HG03558 (cell line): Measurements from ENCODE around the gene OBP2A.
"Not testable (repeated sequence)": the region's sequence is repeated elsewhere in the genome, so short reads cannot be mapped to it uniquely, and the experiment has no call there.

Experiments
- ATAC-seq: cut with Tn5 transposase; IDR thresholded peaks from one replicate; pipeline ENCODE4 v1.9.1; 2021; ENCODE audit warnings: moderate number of reproducible peaks; ENCODE audit not compliant: unreplicated experiment; ENCODE audit errors: extremely low read depth

The OBP2A gene

DNA sequence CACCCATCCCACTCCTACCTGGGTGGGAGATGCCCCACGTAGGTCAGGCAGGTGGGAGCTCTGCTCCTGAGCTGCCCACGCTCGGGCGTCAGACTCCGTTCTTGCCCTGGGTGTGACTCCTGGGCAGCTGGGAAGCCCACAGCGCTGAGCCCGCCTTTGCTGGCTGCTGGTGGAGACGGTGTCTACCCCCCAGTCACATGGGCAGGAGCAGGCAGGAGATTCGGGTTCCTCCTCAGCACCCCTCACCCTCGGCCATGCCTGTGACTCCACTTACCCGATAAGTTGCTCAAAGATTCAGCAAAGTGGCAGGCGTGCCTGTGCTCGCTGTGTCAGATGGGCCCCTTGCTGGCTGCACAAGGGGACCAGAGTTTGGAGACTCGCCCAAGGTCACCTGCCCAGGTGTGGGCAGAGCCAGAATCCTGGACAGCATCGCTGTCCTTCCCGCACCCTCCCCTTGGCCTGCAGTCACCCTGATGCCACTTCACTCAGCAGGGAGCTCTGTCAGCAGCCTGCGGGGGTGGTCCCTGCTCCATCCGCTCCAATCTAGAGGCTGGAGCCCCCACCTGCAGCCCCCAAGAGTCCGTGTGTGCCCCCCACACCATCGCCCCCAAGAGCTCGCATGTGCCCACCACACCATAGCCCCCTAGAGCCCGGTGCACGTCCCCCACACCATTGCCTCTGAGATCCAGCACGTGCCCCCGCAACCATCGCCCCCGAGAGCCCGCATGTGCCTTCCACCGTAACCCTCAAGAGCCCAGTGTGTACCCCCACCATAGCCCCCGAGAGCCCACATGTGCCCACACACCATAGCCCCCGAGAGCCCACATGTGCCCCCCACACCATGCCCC is 20.5 kb upstream of the OBP2A start:
- ATAC-seq = no peak

DNA sequence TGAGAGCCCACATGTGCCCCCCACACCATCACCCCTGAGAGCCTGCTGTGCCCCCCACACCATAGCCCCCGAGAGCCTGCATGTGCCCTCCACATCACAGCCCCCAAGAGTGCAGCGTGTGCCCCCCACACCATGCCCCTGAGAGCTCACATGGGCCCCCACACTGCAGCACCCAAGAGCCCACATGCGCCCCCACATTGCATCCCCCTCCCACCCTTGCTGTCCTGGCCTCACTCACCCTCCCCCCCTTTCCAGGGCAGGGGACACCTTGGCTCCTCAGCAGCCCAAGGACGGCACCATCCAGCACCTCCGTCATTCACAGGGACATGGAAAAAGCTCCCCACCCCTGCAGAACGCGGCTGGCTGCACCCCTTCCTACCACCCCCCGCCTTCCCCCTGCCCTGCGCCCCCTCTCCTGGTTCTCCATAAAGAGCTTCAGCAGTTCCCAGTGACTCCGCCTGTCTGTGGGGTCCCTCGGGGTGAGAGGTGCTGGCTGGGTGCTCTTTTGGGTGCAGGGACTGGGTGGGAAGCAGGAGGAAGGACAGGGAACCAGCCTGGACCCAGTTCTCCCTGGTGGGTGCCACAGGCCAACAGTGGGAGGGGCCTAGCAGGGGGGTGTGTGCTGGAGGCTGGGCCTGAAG is 19.7 kb upstream of the OBP2A start:
- ATAC-seq = no peak

DNA sequence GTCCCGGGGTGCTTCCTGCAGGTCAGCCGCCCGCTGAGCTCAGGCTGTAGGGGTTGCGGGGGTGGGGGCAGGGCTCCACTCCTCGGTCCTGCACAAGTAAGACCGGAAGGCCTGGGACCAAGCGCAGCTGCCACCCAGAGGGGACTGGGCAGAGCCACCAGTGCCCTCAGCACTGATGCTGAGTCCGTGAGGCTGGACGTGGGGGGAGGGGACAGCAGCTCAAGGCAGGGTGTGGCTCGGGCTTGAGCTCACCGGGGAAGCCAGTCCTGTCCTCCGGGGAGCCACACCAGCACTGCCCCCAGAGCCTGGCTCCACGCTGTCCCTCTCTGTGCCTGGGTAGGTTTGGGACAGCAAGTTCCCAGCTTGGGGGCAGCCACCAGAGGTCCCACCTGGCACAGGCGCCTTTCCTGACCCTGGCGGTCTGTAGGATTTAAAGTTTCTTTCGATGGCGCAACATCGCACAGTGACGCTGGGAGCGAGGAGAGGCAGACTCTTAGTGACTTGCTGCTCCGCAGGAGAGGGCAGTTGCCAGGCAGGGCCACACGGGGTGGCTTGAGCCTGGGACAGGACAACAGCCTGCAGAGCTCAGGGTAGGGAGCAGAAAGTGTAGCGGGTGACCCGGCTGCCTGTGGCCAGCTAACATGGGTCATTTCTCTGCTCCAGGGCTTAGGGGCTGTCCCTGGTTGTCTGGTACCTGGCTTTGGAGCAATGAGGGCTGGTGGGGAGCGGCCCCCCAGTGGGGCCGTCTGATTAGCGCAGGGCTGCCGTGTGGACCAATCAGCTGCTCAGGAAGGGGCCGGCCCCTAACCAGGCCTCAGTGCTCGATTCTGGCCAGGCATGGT is 19.0 kb upstream of the OBP2A start:
- ATAC-seq = no peak

DNA sequence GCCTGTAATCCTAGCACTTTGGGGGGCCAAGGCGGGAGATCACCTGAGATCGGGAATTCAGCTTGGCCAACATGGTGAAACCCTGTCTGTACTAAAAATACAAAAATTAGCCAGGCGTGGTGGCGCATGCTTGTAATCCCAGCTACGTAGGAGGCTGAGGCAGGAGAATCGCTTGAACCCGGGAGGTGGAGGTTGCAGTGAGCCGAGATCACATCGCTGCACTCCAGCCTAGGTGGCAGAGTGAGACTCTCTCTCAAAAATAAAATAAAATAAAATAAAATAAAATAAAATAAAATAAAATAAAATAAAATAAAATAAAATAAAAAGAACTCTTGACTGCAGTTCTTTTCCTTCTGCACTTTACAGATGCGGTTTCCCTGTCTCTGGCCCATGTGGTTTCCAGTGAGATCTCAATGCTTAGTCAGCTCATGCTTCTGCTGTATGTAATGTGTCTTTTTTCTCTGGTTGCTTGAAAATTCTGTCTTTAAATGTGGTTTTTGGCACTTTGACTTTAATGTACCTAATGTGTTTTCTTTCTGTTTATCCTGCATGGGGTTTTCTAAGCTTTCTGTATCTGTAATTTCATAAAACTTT is 17.0 kb upstream of the OBP2A start:
- ATAC-seq = not testable (repeated sequence)

DNA sequence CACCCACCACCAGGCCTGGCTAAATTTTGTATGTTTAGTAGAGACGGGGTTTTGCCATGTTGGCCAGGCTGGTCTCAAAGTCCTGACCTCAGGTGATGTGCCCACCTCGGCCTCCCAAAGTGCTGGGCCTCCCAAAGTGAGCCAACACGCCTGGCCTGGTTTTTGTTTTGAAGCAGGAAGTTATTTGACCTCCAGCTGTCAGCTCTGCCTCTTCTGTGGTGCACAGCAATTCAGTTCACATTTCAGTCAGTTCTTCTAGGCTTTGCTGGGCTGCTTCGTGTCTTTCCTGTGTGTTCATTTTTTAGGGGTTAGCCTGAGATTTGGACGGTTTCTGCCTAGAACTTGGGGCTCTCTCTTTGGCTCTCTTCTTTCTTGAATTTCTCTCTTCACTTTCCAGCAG is 15.8 kb upstream of the OBP2A start:
- no peak for ATAC-seq

DNA sequence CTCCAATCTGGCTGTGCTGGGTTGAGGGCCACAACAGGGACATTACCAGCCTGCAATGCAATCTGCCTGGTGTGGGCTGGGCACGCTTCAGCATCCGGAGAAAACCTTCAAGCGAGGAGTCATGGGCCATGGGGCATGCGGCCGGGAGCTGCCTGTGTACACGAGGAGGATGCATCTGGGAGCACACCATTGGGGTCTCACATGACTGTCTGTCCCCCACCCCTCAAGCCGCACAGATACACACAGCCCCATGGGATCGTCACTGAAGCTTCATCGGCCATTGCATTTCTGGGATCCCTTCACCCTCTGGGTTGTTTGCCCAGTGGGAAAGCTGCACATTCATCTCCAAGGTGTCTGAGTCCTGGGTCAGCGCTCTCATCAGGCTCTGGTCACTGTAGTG is 14.8 kb upstream of the OBP2A start:
- no peak for ATAC-seq

DNA sequence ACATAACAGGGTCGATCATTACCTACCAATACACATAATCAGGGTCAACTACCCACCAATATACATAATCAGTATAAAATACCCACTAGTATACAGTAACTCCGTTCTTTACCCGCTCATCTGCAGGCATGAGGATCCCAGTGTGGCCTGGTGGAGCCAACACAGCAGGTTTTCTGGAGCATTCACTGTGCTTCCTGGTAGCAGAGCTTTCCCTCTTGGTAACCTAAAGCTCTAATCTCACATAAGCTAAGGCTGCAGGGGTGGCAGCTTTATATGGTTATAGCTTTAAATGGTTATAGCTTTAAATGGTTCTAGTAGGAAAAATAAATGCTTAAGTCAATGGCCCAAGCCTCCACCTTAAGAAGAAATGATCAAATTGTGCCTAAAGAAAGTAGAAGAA is 12.8 kb upstream of the OBP2A start:
- no peak for ATAC-seq

DNA sequence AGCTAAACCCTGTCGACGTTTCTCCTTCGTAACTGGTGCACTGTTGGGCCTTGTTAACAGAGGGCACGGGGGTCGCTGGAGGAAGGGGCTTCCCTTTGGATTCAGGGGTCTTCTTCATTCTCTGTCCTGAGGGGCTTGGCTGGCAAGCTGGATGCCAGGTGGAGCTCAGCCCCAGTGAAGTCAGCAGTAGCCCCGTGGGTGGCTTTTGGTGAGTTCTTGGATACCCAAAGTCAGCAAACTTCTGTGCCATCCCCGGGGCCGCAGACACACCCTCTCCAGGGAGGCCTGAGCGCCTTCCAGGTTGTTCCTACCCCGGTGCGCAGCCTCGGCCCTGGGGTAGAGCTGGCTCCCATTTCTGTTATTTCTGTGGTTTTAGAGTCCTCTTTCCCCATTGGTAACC is 12.3 kb upstream of the OBP2A start:
- no peak for ATAC-seq

DNA sequence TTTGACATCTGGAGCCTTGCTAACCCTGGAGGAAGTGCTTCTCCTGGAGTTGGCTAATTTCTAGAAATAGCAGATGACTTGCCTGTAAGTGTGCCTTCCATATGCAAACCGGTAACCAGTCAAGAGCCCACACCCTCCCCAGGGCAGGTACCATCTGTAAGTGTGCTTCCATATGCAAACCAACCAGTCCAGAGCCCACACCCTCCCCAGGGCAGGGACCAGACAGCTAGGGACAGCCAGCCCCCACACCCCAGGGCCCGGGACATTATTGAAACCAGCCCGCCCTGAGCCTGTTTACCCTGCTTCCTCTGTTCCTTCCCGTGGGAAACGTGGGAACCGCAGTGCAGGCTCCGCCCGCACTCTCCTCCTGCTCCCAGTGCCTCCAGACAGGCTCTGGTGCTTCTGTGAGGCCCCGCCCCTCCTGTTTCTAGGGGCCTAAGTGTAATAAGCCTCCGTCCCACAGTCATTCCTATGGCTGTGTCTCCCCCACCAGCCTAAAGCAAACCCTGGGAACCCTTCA is 11.7 kb upstream of the OBP2A start:
- ATAC-seq = not testable (repeated sequence)

DNA sequence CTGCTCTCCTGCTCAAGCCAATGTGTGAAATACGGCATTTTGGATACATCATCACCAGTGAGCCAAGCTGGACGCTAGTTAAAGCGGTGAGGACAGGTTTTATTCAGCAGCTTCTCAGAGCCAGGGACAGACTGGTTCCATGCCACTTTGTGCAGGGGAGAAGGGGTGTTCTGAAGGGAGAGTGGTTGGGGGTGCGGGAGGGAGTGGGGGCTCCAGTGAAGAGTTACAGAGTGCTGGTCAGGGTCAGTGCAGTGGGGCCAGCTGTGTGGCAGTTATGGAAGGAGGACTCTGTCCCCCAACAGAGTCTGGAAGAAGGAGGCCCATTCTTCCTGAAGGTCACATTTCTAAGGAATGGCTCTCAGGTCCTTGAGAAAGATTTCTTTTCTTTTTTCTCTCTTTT is 11.1 kb upstream of the OBP2A start:
- ATAC-seq = not testable (repeated sequence)

DNA sequence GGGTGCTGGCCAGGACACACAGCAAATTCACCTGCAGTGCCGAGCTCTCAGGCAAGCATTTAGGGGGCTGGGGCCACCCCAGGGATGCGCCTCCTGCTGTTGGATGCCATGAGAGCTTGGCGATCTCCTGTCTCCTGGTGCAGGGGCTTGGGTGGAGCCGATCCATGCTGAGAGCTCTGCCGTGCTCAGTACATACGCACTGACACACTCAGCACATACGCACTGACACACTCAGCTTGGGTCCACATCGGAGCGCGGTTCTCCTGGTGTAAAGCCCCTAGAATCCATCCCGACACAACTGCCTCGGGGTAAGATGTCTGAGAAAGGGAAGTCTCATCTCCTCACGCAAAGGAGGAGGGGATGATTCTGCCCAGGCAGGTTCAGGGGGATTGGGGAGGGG is 10.3 kb upstream of the OBP2A start:
- ATAC-seq = not testable (repeated sequence)

DNA sequence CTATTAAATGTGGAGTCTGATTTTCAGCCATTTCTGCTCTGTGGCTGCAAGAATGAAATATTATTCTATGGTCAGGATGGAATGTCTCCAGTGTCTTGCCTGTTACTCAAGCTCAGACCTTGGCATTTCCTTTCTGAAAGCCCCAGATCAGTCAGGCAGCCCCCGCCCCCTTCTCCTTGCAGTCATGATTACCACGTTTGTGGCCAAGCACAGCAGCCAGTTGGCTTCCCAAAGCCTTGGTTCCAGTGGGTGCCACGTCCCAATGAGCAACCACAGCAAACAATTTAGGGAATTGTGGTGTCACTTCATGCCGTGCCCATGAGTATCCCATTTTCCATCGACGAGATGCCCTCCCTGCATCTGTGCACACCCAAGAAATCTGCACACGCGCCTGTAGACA is 9.7 kb upstream of the OBP2A start:
- no peak for ATAC-seq

DNA sequence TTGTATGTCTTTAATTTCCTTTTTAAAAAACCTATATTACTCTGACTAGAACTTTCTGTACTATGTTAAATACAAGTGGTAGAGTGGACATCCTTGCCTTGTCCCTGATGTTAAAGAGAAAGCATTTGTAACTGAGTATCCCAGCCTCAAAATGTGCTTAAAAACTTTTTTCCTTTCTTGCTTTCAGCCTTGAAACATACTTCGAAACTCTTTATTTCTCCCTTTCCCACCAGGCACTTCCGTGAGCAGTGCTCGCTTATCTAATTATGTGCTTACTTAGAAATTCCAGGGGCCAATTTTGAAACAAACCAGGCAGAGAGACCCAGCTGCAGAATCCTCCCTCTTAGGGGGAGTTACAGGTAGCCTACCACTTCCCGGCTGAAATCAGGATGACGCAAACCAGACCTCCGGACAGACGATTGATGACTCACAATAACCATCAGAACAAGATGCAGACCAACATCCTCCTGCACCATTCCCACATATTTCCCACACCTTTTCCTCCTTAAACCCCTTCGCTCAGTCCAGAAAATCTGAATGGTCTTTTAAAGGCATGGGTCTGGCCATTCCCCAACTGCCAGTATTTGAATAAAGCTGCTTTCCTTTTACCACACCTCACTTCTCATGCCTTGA is 2.5 kb upstream of the OBP2A start:
- not testable (repeated sequence) for ATAC-seq

DNA sequence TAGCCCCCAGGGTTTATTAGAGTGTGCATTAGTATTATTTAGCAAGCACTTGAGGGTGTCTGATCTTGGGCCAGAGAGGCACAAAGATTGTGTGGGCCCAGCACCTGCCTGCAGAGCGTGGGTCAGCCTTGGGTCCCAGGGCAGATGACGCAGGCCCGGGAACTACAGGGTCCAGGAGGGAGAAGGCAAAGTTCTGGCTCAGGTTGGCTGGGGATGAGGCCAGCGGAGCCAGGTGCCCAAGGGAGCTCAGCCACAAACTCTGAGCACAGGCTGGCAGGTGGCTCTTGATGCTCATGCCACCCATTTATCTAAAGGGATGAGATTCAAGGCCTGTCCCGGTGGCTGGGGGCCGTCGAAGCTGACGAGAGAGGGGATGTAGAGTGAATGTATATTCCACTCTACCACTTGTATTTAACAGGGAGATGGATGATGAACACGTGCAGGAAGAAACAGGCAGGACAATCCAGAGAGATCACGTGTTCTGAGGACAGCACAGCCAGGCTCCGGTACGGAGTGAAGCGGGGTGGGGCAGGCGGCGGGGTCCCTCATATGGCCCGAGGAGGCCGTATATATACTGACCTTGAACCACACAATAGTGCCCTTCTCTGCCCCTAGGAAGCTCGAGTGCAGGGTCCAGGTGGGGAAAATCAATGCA is 818 bp upstream of the OBP2A start:
- ATAC-seq = no peak

DNA sequence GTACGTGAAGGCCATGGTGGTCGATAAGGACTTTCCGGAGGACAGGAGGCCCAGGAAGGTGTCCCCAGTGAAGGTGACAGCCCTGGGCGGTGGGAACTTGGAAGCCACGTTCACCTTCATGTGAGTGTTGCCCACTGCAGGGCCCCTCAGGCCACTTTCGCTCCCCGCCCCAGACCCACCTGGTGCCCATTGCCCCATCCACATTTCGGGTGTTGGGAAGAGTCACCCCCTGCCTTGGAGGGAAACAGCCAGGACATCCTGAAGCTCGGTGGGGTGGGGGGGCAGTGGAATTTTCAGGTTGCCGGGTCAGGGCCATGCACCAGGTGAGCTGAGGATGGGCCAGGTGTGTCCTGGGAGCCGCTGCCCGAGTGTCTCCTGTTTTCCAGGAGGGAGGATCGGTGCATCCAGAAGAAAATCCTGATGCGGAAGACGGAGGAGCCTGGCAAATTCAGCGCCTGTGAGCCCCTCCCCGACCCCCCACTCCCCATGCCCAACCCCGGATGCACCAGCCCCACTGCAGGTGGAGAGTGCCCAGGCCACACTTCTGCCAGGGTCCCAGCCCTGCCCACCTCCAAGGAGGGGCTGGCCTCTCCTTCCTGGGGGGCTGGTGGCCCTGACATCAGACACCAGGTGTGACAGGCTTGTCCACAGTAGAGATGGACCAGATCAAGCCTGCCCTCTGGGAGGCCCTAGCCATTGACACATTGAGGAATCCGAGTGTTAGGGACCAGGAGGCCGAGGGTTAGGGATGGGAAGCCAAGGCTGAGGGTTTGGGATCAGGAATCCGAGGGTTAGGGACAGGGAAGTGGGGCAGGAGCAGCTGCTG is 1.1 kb downstream of the OBP2A start:
- ATAC-seq = not testable (repeated sequence)

DNA sequence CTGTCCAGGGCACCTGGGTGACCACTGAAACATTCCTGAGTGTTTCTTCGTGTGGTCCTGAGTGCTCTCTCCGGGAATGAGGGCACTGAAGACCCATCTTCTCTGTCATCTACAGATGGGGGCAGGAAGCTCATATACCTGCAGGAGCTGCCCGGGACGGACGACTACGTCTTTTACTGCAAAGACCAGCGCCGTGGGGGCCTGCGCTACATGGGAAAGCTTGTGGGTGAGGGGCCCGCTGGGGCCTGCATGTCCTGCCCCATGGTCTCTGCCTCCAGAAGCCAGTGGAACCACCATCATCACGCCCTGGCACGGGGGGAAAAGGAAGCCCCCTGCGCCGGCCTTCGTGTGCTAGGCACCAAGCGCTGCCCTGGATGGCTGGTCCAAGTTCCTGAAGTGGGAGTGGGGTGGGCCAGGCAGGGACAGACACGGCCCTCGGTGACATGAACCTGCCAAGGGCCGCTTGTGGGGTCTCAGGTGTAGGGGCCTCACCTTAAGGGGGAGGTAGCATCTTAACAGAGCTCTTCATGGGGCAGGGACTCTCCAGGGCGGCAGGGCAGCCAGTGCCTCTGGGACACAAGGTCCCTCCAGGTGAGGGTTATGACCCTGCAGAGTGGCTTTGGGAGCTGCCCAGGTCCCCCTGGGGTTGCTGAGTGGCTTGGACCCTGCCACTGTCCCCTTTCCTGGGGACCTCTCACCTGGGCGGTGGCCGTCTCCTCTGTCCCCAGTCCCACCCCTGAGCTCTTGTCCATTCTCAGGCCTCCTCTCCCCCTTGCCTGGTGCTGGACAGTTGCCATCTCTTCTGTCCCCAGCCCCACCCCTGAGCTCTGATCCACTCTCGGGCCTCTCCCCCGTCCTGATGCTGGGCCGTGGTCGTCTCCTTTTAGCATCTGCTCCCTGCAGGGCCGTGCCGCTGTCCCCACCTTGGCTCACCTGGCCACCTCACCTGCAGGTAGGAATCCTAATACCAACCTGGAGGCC is 2.1 kb downstream of the OBP2A start:
- no peak for ATAC-seq
